Measurements from ENCODE around the gene ING3. TPM values are rescaled to one million over a fixed set of nuclear protein-coding genes. Genes with fewer than 3 reads are reported as not detected.
"Not testable (repeated sequence)": the region's sequence is repeated elsewhere in the genome, so short reads cannot be mapped to it uniquely, and the experiment has no call there.

Gene ING3
- total RNA-seq, 1 experiment from 2014 or later: 17.4 TPM

DNA sequence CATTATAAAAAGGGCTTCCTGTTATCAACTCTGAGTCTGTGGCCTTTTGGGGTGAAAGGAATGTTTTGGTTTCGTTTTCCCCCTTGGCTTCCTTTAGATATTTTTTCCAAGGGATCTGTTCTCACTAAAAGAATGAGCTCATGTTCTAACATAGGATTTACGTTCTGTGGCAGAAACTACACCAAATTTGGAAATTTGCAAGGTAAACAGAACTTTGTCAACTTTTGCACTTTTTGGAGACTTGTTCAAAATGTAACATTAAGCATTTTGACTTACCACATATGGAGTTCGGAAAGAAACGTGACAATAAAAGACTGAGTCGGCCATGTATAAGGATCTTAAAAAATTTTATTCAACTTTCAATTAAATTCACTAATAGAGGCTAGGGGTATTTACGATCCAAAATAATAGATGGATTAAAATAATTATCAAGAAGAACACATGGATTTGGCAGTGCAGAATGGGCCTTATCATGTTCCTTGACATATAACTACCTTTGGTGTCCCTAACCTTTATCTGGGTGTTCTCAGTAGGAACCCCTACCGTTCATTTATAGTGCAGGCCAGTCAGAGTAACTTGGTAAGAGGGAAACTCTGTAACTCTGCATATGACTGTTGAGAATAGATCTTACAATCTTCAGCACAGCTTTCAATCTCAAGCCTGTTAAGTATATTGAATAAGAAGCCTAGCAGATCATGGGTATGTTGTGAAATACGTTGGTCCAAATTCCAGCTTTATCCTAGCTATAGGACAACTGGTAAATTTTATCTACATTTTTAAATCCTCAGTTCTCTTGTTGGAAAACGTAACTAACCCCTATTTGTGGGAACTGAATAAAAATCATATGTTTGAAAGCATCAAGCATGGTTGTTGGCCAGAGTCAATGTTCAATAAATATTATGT, 49.8 kb downstream of the ING3 start:
- DNase-seq (ENCODE audit: extremely low read depth, low read depth): no peak

GRCh38 chr7:121001234-121001906, 50.8 kb downstream of the ING3 start:
- no peak for DNase-seq (ENCODE audit: extremely low read depth, low read depth)

GRCh38 chr7:121002048-121002756, 51.6 kb downstream of the ING3 start:
- no peak for DNase-seq (ENCODE audit: extremely low read depth, low read depth)

DNA sequence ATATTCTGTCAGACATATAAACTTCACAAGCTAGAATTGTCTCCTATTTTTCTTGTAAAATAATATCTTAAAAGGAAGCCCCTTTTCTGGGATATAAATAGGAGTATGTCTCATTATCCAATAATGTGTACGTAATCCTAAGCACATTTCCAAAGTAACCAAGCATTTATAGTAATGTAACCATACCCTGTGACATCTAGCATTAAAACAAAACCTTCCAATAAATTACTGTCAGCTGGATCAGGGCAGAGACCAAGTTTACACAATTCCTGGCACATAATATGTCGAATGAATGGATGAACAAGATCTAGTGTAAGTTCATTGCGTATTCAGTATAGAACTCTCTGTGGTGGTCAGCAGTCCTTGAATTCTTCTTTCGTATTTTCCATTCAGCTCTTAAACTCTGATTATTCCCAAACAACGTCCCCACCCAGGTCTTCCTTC, 52.2 kb downstream of the ING3 start:
- DNase-seq (ENCODE audit: extremely low read depth, low read depth): peak; percentile 38

DNA sequence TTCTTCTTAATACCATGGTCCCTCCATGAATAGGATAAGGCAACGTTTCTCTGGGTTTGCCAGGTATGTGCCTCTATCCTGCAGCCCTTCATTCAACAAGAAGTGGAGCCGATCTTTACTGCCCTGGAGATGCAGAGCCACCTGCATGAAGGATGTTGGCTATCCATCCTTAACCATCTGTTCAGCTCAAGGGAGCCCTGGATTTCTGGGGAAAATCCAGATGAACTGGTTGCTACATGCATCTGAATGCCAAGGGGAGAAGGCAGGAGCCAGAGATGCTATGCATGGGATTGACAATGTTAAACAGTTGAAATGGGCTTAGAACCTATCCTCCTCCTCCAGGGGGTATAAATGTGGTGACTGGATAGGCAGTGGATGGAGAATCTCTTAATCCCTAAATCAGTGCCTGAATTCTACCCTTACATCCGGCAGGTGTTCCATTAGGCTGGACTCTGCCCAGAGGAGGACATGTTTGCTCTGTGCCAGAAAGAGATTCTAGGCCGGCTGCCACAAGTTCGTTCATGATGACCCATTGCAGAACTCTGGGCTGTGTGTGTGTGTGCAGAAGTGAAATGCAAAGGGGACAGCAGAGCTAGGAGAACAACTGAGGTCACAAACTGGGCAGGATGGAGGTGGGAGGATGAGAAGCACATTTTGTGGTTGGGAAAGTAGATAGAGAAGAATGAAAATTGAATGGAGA, 53.6 kb downstream of the ING3 start:
- no peak for DNase-seq (ENCODE audit: extremely low read depth, low read depth)

DNA sequence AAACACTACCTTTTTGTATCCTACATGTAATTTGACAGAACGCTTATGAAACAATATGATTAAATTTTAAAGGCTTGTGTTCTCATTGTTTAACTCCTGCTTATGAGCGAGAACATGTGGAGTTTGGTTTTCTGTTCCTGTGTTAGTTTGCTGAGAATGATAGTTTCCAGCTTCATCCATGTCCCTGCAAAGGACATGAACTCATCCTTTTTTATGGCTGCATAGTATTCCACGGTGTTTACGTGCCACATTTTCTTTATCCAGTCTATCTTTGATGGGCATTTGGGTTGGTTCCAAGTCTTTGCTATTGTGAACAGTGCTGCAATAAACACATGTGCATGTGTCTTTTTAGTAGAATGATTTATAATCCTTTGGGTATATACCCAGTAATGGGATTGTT, 54.5 kb downstream of the ING3 start:
- DNase-seq (ENCODE audit: extremely low read depth, low read depth): not testable (repeated sequence)

DNA sequence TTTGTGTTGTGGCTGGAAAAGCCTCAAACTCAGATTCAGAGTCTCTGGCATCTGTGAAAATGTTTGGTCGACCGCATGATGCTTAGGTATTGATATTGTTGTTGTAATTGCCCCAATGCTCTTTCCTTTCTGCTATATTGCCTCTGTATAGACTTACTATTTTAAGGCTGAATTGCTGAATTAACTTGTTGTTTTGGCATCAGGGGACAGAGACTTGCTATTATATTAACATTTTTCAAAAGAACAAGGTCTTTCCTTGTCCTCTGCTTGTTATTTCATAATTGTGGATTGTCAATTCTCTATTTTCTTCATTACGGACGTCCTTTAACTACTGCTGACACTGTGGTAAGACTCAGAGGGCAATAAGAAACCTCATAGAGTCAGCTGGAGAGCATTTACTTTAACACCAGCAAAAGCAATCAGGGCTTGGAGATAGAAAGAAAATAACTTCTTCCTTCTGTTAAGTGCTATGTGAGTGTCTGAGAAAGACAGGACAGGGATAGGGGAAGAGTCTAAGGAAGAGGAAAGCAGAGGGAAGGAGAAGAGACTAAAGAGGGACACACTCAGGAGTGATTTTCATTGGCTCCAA, 55.5 kb downstream of the ING3 start:
- no peak for DNase-seq (ENCODE audit: extremely low read depth, low read depth)

GRCh38 chr7:121006711-121007315, 56.2 kb downstream of the ING3 start:
- no peak for DNase-seq (ENCODE audit: extremely low read depth, low read depth)

- no peak for DNase-seq (ENCODE audit: extremely low read depth, low read depth)
Measured at GRCh38 chr7:121008816-121009215, 58.2 kb downstream of the ING3 start.

- no peak for DNase-seq (ENCODE audit: extremely low read depth, low read depth)
Measured at GRCh38 chr7:121011401-121011800, 60.8 kb downstream of the ING3 start.

DNA sequence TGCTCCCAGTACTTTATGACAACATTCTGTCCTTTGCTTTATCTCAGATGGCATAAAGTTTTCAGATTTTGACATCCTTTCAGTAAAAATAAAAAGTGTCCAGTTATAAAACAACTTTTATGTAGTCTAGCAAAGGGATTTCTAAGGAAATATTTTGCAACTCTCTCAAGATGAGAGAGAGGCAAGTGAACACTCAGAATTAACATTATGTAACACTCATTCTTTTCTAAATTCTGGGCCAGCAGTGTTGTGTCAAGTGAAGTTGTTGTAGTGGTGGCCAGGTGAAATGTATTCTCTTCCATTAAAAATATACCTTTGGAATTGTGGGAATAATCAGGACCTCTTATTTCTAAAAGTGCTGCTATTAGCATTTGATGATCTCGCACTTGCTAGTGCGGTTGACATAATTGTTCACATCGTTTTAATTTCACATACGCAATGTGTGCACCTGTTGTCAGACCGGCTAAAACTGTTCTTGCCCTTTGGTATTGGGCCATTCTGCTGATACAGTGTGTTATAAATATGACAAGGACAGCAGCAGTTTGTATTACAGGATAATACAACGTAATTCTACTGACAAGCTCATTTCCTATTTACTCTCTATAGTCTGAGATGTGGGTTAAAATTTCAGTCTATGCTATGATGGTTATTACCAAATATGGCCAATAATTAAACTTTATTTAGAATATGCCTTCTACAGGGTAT, 61.7 kb downstream of the ING3 start:
- DNase-seq (ENCODE audit: extremely low read depth, low read depth): no peak

- DNase-seq (ENCODE audit: extremely low read depth, low read depth): no peak
Measured at GRCh38 chr7:121012919-121013318, 62.3 kb downstream of the ING3 start.

DNA sequence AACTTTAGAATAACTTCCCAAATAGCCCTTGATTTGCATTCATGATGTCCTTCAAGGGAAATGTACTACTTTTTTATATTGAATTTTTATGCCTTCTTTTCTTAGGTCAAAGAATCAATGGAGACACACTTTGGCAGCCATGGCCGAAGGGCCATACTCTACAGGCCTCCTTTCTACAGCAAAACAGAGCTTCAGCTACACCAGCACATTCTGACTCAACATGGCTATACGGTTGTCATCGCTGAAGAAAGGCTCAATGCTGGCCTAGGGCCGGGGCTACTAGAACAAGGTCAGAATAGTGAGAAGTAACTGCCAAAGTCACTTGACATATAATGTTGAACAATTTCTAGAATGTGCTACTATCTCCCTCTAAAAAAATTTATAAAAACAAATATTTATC, 65.0 kb downstream of the ING3 start:
- DNase-seq (ENCODE audit: extremely low read depth, low read depth): no peak

- DNase-seq (ENCODE audit: extremely low read depth, low read depth): no peak
Measured at GRCh38 chr7:121016966-121017365, 66.4 kb downstream of the ING3 start.

DNA sequence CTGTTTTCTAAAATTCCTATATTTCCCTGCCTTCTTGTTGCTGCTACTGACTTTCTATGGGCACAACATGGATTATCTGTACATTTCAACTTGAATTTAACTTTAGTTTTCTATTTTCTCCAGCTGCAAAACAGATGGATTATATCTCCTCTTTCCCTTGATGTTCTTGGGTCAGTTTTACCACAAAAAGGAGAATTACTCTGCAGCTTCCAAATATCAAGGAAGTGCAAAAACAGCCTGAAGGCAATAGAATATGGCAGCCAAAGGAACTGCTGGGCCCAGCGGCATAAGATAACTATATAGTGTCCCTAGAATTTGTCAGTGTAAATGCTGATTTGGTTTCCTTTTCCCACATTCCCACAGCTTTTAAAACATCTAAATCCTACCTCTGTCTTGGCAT, 67.0 kb downstream of the ING3 start:
- no peak for DNase-seq (ENCODE audit: extremely low read depth, low read depth)

GRCh38 chr7:121019018-121019417, 68.4 kb downstream of the ING3 start:
- peak; percentile 80 for DNase-seq (ENCODE audit: extremely low read depth, low read depth)

GRCh38 chr7:121020249-121020988, 69.8 kb downstream of the ING3 start:
- peak; percentile 65 for DNase-seq (ENCODE audit: extremely low read depth, low read depth)
